ENCODE results near the gene GRK5. TPM values are rescaled to one million over a fixed set of nuclear protein-coding genes. Genes with fewer than 3 reads are reported as not detected.

The GRK5 gene
- total and polyA plus RNA-seq, 9 of the 15 experiments (the other 6 are each of a cell fraction or from before 2014, with no cell fraction given) = 0.46 to 0.83 (median 0.67) TPM; not detected in 2

DNA sequence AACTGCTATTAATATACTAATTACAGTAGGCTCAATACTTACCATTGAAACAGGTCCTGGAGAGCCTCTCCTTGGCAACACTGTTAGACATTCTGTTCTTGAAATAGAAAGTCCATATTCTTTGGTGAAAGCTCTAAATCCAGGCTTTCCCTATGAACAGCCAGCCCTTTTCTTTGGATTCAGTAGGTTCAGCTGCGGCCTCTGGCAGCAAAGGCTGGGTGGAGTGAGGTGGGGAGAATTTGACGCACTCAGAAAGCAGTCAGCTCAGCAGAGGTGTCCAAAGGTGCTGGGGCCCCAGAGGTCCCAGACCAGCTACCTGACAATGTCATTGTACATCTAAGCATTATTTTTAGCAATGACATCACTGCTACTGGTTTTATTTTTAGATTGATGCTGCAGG lies 146.1 kb downstream of the GRK5 start:
- BruUV-seq (replicated peaks) = no TSS peak
- no peak overlapping the region for H3K4me2 ChIP-seq (ENCODE audit: insufficient read depth, low read length)
- no peaks in the 10 kb centered on the region for H3K79me2 ChIP-seq (ENCODE audit: control insufficient read depth, insufficient read depth, low read length)
- H3K9ac ChIP-seq (ENCODE audit: insufficient read depth in 1 of 2, low read depth in 2 of 2, low read length in 2 of 2) = no peak overlapping the region
- no peaks in the 10 kb centered on the region for H4K20me1 ChIP-seq (replicated peaks; ENCODE audit: control insufficient read depth, insufficient read depth, low read length)
- CTCF ChIA-PET (ENCODE audit: low intra/inter-chr PET ratio) = no interaction called here
- H3K27me3 ChIP-seq (ENCODE audit: control insufficient read depth in 2 of 2, insufficient read depth in 2 of 2, low read length in 2 of 2) = peaks cover 0 to 10% of the 10 kb centered on the region in 2 experiments; a peak in 1 of 5 replicates
- H3K27ac ChIP-seq (ENCODE audit: extremely low read depth, low read depth, low read length) = no peak overlapping the region
- DNase-seq (ENCODE audit: extremely low read depth in 1 of 4, low spot score in 3 of 4) = no peak
- intact Hi-C loops (cut with micrococcal nuclease) (no loop called here), in situ Hi-C loops (cut with MboI) (no loop called here)
- H3K4me1 ChIP-seq (replicated peaks in 1 of 2; ENCODE audit: control insufficient read depth in 2 of 2, insufficient read depth in 2 of 2, low read length in 2 of 2) = no peaks in the 10 kb centered on the region
- 8% methylated on average over 2 of the region's 2 CpGs for WGBS (ENCODE audit: insufficient coverage, low coverage, missing lambda C conversion rate)
- H2AFZ ChIP-seq (ENCODE audit: low read depth, low read length) = no peak overlapping the region
- FAIRE-seq = no peak
- POLR2A ChIA-PET = no interaction called here
- H3K9me1 ChIP-seq (ENCODE audit: control insufficient read depth, insufficient read depth, low read length) = no peaks in the 10 kb centered on the region
- H3K4me3 ChIP-seq = no peak overlapping the region
- no peaks in the 10 kb centered on the region; the same call in 1 of the 2 replicates for H3K9me3 ChIP-seq (replicated peaks; ENCODE audit: control insufficient read depth, insufficient read depth, low read depth, low read length)
- no peak for ATAC-seq
- H3K36me3 ChIP-seq (ENCODE audit: control insufficient read depth, insufficient read depth, low read length) = no peaks in the 10 kb centered on the region
- TF ChIP-seq ZNF140 (CRISPR knock-in tag; IDR thresholded peaks at IDR 0.05) (no peak), POLR2AphosphoS2 (IDR thresholded peaks at IDR 0.05; ENCODE audit: low read length) (no peak), TAF9B (IDR thresholded peaks at IDR 0.05; ENCODE audit: partially characterized antibody) (no peak), NFE2L1 (tag; IDR thresholded peaks at IDR 0.05; ENCODE audit: borderline replicate concordance, low read depth) (no peak), CAMTA2 (CRISPR knock-in tag; conservative IDR thresholded peaks at IDR 0.05) (no peak), ZNF134 (CRISPR knock-in tag; conservative IDR thresholded peaks at IDR 0.05) (no peak), BCOR (IDR thresholded peaks at IDR 0.05) (no peak), ZNF175 (CRISPR knock-in tag; IDR thresholded peaks at IDR 0.05; ENCODE audit: low read depth) (no peak), USF1 (CRISPR knock-in tag; IDR thresholded peaks at IDR 0.05) (no peak), HDAC2 (IDR thresholded peaks at IDR 0.05) (no peak)
- TF ChIP-seq, protein P1, sequence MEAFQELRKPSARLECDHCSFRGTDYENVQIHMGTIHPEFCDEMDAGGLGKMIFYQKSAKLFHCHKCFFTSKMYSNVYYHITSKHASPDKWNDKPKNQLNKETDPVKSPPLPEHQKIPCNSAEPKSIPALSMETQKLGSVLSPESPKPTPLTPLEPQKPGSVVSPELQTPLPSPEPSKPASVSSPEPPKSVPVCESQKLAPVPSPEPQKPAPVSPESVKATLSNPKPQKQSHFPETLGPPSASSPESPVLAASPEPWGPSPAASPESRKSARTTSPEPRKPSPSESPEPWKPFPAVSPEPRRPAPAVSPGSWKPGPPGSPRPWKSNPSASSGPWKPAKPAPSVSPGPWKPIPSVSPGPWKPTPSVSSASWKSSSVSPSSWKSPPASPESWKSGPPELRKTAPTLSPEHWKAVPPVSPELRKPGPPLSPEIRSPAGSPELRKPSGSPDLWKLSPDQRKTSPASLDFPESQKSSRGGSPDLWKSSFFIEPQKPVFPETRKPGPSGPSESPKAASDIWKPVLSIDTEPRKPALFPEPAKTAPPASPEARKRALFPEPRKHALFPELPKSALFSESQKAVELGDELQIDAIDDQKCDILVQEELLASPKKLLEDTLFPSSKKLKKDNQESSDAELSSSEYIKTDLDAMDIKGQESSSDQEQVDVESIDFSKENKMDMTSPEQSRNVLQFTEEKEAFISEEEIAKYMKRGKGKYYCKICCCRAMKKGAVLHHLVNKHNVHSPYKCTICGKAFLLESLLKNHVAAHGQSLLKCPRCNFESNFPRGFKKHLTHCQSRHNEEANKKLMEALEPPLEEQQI (IDR thresholded peaks at IDR 0.05) = no peak
- TF ChIP-seq, protein P2, sequence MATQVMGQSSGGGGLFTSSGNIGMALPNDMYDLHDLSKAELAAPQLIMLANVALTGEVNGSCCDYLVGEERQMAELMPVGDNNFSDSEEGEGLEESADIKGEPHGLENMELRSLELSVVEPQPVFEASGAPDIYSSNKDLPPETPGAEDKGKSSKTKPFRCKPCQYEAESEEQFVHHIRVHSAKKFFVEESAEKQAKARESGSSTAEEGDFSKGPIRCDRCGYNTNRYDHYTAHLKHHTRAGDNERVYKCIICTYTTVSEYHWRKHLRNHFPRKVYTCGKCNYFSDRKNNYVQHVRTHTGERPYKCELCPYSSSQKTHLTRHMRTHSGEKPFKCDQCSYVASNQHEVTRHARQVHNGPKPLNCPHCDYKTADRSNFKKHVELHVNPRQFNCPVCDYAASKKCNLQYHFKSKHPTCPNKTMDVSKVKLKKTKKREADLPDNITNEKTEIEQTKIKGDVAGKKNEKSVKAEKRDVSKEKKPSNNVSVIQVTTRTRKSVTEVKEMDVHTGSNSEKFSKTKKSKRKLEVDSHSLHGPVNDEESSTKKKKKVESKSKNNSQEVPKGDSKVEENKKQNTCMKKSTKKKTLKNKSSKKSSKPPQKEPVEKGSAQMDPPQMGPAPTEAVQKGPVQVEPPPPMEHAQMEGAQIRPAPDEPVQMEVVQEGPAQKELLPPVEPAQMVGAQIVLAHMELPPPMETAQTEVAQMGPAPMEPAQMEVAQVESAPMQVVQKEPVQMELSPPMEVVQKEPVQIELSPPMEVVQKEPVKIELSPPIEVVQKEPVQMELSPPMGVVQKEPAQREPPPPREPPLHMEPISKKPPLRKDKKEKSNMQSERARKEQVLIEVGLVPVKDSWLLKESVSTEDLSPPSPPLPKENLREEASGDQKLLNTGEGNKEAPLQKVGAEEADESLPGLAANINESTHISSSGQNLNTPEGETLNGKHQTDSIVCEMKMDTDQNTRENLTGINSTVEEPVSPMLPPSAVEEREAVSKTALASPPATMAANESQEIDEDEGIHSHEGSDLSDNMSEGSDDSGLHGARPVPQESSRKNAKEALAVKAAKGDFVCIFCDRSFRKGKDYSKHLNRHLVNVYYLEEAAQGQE (IDR thresholded peaks at IDR 0.05; ENCODE audit: borderline replicate concordance) = no peak
- TF ChIP-seq, protein P2 (CRISPR knock-in tag; IDR thresholded peaks at IDR 0.05; ENCODE audit: low read depth) = no peak

Measured in K562 (cell line).